HL-60 (cell line): ENCODE data around the gene PRDX2.

ENCODE experiments used
- CTCF ChIP-seq: IDR thresholded peaks from one replicate; pipeline ENCODE4 v1.5.1; 2011; ENCODE audit warnings: low read length, control low read depth, inconsistent platforms; ENCODE audit not compliant: insufficient read depth
- GABPA ChIP-seq: IDR thresholded peaks from 2 replicates; pipeline ENCODE4 v1.6.1; 2012; ENCODE audit warnings: low read depth
- POLR2AphosphoS5 ChIP-seq: IDR thresholded peaks from 2 replicates; pipeline ENCODE4 v1.6.1; 2012; ENCODE audit warnings: low read depth
- REST ChIP-seq: IDR thresholded peaks from 2 replicates; pipeline ENCODE4 v1.6.1; 2012; ENCODE audit warnings: low read depth; ENCODE audit not compliant: insufficient replicate concordance
- SPI1 ChIP-seq: IDR thresholded peaks from 2 replicates; pipeline ENCODE4 v1.6.1; 2012; ENCODE audit warnings: low read depth, mild to moderate bottlenecking, borderline replicate concordance

GRCh38 chr19:12766051-12766521, 35.5 kb downstream of the PRDX2 start:
- TF ChIP-seq CTCF (peak; percentile 59), POLR2AphosphoS5 (no peak), GABPA (no peak), REST (no peak), SPI1 (no peak)
